SK-N-SH (cell line): ENCODE data around the gene RBM24.
A peak's percentile ranks its signal among the peaks of the same experiment; 100 is the strongest.

Source experiments
- EP300 ChIP-seq, 2 experiments: IDR thresholded peaks; 2 replicates each; pipeline versions ENCODE4 v1.4.0 to v1.6.1; 2012; ENCODE audit warnings: borderline replicate concordance in 1 of 2, low read depth in 1 of 2, low read length in 1 of 2
- POLR2AphosphoS5 ChIP-seq: IDR thresholded peaks from 2 replicates; pipeline ENCODE4 v1.6.1; 2012; ENCODE audit warnings: low read depth, low read length
- SIN3A ChIP-seq: IDR thresholded peaks from 2 replicates; pipeline ENCODE4 v1.6.1; 2012; ENCODE audit warnings: low read depth, mild to moderate bottlenecking, low read length, moderate library complexity, borderline replicate concordance
- SMC3 ChIP-seq: IDR thresholded peaks from 2 replicates; pipeline ENCODE4 v1.6.1; 2012; ENCODE audit warnings: low read depth, low read length, improper control_type of control experiment
- TAF1 ChIP-seq: IDR thresholded peaks from 2 replicates; pipeline ENCODE4 v1.6.1; 2012; ENCODE audit warnings: low read depth, mild to moderate bottlenecking, low read length, moderate library complexity, borderline replicate concordance
- TCF12 ChIP-seq: IDR thresholded peaks from 2 replicates; pipeline ENCODE4 v1.4.0; 2012
- TF ChIP-seq, protein P1 (sequence below): IDR thresholded peaks from 2 replicates; pipeline ENCODE4 v1.4.0; 2012; ENCODE audit warnings: low read depth
- TF ChIP-seq, protein P2 (sequence below): fragments of 200-600 bp; sonication (generic); IDR thresholded peaks from 2 replicates; pipeline ENCODE4 v1.6.1; 2017; ENCODE audit warnings: antibody characterized with exemption, mild to moderate bottlenecking, moderate library complexity
- TF ChIP-seq, protein P3 (sequence below): fragments of 150-350 bp; IDR thresholded peaks from 2 replicates; pipeline ENCODE4 v1.6.1; 2016; ENCODE audit warnings: mild to moderate bottlenecking, low read depth, low read length

DNA sequence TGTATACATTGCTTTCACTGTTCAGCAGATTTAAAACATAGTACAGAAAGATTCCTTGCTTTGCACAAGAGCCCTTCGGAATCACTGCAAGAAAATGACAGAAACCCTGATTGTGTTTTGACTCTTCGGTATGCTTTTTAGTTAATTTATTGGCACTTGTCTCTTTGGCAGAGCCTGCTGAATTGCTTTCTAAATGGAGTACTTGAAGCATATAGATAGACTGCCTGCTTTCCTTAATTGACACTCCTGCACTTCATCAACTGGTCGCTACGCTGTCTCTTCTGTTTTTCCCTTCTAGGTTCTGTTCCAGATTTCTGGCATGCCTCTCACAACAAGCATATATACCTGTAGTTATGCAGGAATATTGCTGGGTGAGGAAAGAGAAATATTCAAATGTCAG is 22.4 kb upstream of the RBM24 start:
- TF ChIP-seq SIN3A (no peak), TAF1 (no peak), TCF12 (no peak), SMC3 (no peak), EP300 (IDR thresholded peaks at IDR 0.05; ENCODE audit: borderline replicate concordance in 1 of 2, low read depth in 1 of 2, low read length in 1 of 2) (0 out of 4 replicates have a peak, but pooled peaks of 1 of the 2 experiments have one; percentile 30), POLR2AphosphoS5 (no peak)
- TF ChIP-seq, protein P1, sequence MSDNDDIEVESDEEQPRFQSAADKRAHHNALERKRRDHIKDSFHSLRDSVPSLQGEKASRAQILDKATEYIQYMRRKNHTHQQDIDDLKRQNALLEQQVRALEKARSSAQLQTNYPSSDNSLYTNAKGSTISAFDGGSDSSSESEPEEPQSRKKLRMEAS = no peak
- TF ChIP-seq, protein P2, sequence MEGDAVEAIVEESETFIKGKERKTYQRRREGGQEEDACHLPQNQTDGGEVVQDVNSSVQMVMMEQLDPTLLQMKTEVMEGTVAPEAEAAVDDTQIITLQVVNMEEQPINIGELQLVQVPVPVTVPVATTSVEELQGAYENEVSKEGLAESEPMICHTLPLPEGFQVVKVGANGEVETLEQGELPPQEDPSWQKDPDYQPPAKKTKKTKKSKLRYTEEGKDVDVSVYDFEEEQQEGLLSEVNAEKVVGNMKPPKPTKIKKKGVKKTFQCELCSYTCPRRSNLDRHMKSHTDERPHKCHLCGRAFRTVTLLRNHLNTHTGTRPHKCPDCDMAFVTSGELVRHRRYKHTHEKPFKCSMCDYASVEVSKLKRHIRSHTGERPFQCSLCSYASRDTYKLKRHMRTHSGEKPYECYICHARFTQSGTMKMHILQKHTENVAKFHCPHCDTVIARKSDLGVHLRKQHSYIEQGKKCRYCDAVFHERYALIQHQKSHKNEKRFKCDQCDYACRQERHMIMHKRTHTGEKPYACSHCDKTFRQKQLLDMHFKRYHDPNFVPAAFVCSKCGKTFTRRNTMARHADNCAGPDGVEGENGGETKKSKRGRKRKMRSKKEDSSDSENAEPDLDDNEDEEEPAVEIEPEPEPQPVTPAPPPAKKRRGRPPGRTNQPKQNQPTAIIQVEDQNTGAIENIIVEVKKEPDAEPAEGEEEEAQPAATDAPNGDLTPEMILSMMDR = no peak
- TF ChIP-seq, protein P3, sequence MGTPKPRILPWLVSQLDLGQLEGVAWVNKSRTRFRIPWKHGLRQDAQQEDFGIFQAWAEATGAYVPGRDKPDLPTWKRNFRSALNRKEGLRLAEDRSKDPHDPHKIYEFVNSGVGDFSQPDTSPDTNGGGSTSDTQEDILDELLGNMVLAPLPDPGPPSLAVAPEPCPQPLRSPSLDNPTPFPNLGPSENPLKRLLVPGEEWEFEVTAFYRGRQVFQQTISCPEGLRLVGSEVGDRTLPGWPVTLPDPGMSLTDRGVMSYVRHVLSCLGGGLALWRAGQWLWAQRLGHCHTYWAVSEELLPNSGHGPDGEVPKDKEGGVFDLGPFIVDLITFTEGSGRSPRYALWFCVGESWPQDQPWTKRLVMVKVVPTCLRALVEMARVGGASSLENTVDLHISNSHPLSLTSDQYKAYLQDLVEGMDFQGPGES = no peak
